GM19455 (cell line): ENCODE results near the gene ABCA12.
"Not testable (repeated sequence)": the region's sequence is repeated elsewhere in the genome, so short reads cannot be mapped to it uniquely, and the experiment has no call there.

ENCODE experiments used
- ATAC-seq: cut with Tn5 transposase; IDR thresholded peaks from one replicate; pipeline ENCODE4 v1.9.1; 2021; ENCODE audit not compliant: unreplicated experiment

ABCA12 gene, protein sequence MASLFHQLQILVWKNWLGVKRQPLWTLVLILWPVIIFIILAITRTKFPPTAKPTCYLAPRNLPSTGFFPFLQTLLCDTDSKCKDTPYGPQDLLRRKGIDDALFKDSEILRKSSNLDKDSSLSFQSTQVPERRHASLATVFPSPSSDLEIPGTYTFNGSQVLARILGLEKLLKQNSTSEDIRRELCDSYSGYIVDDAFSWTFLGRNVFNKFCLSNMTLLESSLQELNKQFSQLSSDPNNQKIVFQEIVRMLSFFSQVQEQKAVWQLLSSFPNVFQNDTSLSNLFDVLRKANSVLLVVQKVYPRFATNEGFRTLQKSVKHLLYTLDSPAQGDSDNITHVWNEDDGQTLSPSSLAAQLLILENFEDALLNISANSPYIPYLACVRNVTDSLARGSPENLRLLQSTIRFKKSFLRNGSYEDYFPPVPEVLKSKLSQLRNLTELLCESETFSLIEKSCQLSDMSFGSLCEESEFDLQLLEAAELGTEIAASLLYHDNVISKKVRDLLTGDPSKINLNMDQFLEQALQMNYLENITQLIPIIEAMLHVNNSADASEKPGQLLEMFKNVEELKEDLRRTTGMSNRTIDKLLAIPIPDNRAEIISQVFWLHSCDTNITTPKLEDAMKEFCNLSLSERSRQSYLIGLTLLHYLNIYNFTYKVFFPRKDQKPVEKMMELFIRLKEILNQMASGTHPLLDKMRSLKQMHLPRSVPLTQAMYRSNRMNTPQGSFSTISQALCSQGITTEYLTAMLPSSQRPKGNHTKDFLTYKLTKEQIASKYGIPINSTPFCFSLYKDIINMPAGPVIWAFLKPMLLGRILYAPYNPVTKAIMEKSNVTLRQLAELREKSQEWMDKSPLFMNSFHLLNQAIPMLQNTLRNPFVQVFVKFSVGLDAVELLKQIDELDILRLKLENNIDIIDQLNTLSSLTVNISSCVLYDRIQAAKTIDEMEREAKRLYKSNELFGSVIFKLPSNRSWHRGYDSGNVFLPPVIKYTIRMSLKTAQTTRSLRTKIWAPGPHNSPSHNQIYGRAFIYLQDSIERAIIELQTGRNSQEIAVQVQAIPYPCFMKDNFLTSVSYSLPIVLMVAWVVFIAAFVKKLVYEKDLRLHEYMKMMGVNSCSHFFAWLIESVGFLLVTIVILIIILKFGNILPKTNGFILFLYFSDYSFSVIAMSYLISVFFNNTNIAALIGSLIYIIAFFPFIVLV (N-terminal part only)

DNA sequence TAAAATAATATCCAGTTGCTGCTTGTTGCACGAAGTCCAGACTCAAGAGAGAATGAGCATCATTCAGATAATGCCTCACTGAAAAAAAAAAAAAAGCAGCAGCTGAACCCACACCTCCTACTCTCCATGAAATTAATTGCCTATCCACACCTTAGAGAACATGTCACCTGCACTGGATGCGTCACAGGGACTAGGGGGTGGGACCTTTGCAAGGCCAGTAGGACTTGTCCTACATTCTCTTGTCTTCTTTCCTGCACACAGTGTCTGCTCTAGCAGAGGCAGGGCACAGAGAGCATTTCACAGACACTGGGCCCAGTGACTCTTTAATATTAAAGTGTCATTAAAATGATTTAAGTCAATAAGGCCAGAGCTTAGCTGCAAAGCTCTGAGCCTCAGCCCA is at the start of gene ABCA12:
Gene ABCA12 (minus strand): TSS at position 148 of the 400 bp plus-strand sequence. CDS start 418 bp downstream, outside the sequence.
- ATAC-seq, result no peak

DNA sequence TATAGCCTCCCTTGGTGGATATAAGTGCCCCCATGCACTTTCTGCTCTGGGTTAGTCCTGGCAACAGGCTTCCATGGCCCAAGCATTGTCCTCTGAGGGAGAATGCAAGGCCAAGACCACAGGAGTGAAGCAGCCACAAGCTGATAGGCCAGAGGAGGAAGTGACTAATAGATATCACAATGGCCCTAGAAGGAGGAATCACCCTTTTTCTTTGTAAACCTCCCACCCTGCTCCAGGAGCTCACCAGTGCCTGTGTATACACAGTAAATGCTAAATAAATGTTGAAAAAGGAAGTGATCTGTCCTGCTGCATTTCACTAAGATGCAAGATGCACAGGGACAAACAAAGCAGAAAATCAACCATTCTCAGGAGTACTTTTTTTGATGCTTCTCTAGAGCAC is 49.7 kb upstream of the ABCA12 start:
- no peak for ATAC-seq

DNA sequence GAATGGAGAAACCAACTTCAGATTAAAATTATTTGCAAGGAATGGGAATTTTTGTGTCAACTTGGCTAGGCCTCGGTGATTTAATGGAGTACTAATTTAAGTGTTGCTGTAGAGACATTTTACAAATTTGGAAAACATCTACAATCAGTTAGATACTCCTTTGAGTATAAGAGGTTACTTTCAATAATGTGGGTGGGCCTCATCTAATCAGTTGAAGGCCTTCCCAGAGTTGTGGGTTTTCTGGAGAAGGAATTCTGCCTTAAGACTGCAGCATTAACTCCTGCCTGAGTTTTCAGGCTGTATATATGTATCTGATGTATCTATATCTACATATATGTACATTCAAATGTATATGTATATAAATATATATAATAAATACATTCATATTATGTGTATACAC is 47.6 kb upstream of the ABCA12 start:
- no peak for ATAC-seq

DNA sequence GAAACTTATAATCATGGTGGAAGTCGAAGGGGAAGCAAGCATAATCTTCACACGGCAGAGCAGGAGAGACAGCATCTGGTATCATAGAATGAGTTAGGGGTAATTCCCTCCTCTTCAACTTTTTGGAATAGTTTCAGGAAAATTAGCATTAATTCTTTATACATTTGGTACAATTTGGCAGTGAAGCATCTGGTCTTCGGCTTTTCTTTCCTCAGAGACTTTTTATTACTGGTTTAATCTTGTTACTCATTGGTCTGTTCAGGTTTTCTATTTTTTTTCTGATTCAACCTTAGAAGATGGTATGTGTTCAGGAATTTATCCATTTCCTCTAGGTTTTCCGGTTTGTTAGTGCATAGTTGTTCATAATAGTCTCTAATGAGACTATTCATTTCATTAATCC is 39.7 kb upstream of the ABCA12 start:
- no peak for ATAC-seq

DNA sequence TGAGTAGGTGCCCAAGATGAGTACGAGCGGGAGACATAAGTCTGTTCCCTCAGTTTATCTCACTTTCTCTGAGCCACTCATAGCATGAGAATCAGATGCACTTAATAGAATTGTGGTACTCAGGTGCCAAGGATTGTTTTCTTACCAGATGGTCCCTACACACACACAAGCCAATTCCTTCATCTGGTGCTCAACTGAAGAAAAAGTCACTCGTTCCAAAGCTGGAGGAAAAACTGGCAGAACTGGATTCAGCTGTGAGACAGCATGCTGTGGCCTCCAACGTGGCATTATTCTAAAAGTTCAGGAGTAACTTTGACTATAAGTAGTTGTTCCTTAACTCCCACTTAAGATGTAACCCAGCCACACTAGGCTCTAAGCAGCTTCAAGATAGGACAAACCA is 33.4 kb upstream of the ABCA12 start:
- ATAC-seq, result no peak

DNA sequence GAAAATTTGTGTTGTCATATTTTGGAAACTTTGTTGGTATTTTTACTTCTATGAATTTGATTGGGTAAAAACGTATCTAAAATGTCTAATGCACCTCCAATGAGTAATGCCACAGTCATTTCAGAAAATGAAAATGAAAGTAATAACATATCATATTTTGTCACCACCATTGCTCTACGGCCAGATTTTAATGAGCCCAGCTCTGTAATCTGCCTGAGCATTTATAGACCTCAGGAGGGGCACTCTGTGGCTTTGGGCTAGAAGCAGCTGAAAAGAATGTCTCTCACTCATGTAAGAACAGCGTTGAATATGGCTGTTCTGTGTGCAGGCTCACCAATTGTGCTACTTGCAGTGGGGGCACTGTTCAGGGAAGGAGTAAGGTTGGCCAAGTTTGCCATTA is 32.7 kb upstream of the ABCA12 start:
- ATAC-seq, result peak; percentile 73

DNA sequence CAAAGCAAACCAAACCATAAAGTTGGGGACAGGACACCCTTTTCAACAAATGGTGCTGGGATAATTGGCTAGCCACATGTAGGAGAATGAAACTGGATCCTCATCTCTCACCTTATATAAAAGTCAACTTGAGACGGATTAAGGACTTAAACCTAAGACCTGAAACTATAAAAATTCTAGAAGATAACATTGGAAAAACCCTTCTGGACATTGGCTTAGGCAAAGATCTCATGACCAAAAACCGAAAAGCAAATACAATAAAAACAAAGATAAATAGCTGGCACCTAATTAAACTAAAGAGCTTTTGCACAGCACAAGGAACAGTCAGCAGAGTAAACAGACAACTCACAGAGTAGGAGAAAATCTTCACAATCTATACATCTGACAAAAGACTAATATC is 28.1 kb upstream of the ABCA12 start:
- ATAC-seq, result not testable (repeated sequence)

DNA sequence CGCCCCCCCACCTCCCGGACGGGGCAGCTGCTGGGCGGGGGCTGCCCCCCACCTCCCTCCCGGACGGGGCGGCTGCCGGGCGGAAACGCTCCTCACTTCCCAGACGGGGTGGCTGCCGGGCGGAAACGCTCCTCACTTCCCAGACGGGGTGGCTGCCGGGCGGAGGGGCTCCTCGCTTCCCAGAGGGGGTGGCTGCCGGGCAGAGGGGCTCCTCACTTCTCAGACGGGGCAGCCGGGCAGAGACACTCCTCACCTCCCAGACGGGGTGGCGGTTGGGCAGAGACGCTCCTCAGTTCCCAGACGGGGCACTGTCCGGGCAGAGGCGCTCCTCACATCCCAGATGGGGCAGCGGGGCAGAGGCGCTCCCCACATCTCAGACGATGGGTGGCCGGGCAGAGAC is 24.9 kb upstream of the ABCA12 start:
- not testable (repeated sequence) for ATAC-seq

DNA sequence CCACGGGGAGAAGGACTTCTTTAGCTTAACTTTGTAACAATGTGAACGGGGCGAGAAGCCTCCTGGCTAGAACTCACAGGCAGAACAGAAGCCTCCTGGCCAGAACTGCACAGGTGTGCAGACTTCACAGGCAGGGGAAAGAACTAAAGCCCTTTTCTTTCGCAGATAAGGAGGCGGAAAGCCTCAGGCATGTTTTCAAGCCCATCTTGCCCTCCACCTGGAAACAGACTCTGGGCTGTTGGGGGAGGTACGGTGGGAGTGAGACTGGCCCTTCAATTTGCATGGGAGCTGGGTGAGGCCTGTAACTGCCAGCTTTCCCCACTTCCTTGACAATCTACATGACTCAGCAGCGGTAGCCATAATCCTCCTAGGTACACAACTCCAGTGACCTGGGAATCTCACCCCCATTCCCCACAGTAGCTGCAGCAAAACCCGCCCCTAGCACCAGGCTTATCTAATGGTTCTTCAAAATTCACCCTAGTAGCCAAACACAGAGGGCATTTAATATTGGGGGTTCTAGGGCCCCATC is 22.9 kb upstream of the ABCA12 start:
- ATAC-seq, result no peak

DNA sequence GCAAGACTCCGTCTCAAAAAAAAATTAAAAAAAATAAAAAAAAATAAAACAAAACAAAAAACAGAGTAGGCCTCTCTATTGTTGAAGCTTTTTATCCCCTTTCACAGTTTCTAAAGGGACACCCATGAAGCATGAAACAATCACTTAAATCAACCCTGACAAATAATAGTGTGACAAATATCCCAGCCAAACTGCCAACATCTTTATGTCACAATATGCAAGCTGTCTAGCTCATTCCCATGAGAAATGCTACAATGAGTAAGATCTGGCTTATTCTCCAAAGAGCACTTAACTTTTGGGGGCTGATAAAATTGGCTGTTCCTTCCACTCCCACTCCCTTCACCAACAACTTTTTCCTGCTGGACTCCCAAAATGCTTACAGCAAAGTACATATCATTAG is 21.7 kb upstream of the ABCA12 start:
- ATAC-seq, result no peak

DNA sequence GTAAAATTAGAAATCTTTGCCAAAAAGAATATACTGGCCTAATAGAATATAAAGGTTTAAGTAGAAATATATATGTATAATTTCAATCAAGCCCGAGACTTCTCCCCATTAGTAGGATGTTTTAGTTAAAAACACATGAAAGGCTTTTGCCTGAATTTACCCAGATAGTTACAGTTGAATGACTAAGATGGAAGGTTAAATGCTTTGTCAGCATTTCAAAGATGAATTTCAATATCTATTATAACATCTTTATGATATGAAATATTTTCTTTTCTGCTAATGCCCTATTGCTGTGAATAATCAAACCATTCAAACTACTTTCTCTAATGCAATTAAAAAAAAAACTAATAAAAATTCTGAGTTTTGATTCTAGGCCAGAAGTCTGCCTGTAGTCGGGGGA is 18.0 kb upstream of the ABCA12 start:
- no peak for ATAC-seq

DNA sequence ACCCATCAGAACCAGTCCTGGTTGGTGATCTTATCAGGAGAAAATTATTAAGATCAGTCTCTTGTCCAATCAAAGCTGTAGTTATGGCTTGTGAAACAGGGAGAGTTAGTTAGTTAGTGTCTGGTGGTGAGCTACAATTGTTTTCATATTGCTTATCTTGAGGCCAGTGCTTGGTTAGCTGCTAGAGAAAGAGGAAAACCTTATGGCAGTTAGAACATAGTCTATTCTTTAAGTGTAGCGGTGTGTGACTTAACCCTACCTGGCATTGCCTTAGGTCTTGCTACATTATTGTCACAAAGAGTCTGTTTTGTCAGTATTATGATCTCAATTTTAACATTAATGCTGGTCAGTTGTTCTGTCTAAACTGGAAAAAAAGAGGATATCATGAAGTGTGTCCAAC is 11.5 kb upstream of the ABCA12 start:
- no peak for ATAC-seq

DNA sequence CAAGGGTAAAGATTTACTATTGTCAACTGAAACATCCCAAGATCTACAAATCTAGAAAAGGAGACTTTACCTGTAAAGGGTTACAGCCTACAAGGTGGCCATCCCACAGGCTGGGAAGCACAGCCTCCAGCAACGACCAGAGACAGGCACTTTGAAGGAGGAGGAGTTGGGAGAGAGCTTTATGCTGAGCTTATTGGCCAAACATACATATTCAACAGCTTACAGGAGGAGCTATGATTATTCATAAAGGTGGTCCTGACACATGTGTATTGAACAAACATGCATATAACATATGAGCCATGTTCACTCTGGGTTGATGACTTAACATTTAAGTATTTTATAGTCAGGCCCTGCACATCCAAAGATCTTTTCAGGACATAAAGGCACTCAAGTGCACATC is 11.1 kb upstream of the ABCA12 start:
- ATAC-seq, result no peak

DNA sequence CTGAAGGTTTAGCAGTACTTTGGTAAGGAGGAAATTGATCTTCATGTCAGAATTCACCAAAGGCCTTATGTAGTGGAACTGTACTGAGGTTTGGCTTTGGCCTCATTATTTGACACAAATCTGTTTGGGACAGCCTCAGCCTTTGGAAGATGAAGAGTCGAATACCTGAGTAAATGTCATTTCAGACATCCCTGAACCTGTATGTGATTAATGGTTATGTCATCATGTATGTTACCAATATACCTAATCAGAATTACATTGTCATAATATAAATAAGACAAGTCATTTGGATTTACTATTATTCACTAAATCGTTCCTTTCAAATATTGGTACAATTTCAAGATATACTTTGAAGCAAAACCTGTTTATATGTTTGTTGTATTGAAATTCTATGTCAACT is 10.6 kb upstream of the ABCA12 start:
- no peak for ATAC-seq

DNA sequence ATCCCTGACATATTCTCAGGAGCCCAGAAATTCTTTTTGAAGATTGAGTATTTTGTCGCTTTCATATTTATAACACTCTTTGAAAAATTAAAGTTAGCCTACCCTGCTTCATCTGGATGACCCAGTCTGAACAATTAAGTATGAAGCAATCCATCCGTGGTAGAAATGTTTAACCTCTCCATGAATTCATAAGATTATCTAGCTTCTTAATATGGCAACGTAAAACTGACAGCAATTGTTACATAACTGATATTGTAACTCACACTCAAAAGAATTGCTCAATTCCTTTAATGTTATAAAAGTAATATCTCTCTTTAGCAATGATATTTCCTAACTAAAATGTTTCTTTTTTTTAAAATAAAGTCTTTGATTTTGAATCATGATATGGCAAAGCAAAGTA is 7.2 kb upstream of the ABCA12 start:
- no peak for ATAC-seq

DNA sequence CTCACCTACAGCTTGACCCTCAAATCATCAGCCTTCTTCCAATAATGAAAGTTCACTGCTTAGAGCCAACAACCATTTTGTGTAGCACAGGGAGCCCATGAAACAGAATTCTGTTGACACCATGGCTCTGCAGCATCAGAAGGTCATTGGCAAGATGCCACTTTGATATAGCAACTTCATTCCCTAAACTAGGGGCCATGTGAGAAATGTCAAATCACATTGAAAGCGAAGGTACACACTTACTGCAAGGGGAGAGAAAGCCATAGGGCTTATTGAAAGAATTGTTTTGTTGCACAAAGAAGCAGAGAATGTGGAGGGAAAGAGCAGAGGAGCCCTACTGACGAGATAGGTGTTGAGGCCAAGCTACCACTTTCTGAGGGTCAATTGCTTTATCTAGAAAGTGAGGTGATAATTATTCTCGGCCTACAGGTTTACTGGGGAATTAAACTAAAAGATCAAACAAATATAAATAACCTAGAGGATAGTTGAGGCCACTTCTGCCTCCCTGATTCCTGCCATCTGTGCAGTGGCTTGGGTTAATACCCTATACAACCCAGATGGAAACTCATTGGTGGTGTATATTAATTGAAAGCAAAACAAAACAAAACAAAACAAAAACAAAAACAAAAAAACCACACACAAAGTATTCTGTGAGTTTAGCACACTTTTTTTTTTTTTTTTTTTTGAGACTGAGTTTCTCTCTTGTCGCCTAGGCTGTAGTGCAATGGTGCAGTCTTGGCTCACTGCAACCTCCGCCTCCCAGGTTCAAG is 5.9 kb upstream of the ABCA12 start:
- no peak for ATAC-seq

DNA sequence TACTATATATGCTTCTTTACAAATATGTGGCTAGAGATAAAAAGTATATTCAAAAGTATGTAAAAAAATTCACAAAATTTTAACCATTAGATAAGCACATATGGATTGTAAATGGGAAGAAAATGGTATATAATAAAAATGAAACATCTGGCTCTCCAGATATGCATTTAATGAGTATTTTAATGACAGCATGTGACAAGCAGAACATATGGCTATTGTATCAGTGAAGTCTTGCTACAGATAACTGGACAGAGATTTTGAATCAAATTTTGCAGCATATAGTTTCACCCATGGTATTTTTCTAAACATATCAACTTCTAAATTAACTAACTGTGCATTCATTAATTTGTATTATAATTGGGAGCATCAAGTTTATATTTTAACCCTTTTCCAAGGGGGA is 5.0 kb upstream of the ABCA12 start:
- ATAC-seq, result no peak

DNA sequence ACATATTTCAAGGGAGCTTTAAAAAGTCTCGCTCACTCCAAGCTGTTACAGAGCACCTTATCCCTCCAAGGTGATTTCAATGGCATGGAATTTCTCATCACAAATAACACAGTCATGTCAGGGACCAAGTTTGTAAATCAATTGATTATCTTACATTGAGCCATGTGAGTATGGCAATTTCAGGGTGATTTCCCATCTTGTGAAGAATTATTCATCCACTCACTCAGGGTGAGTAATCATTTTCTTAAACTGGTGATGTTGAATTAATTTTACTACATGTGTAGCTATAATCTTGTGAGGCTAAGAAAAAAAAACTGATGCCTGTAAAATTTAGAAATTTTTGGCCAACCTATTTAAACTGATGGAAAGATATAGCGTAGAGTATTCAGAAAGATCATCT is 3.3 kb upstream of the ABCA12 start:
- no peak for ATAC-seq

DNA sequence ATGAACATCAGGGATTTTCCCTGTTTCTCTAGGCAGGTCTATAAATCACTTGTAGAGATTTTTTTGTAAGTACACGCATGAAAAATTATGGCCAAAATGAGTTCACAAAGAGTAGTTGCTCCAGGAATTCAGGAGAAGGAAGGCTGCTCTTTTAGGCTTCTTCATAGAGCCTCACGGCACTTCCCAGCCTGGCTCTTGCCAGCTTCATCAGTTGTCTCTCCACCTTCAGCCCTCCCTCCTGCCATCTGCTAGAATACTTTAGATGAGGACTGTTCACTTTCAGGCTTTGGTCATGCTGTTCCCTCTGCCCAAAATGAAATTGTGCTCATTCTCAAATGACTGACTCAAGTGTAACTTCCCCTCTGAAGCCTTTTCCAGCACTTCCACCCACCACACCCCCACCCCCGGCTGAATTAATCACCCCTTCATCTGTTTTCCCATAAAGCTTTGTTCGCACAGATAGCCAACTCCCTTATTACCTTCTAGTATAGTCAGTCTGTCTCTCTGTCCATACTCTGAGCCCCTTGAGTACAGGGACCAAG is 1.8 kb upstream of the ABCA12 start:
- ATAC-seq, result no peak

DNA sequence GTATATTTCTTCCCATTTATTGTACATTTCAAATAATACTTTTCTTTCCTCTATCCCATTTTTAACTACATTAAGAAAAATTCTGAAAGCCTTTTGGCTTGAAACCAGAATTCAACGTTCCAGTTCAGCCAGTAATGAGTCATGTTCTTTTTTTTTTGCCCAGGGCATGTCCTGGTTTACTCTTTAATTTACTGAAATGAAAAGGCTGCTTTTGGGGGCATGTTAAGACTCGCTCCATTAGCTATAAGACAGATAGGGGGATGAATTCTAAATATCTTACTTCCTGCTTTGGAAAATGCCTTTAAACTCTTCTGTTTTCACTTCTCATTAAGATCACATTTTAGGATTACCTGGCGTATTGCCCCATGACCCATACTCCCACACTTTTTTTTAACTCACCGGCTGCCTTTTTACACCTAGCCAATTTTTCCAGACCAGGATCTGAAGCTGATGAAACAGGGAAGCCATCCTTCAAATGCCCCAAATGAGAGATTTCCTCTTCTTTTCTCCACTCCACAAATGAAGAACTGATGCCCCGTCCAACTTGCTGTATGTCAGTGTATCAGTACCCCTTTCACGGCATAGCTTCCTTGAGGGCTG is 585 bp downstream of the ABCA12 start:
- ATAC-seq, result no peak
